Neural cell (in vitro differentiated cells): ENCODE results near the gene NHERF1. TPM values are rescaled to one million over a fixed set of nuclear protein-coding genes. Genes with fewer than 3 reads are reported as not detected.

Source experiments
- H2AFZ ChIP-seq: fragments of 200-600, 300-800 bp; sonication (generic), shearing (Covaris generic); 2 replicates; pipeline ENCODE4 v1.6.0; 2014; ENCODE audit warnings: low read depth, mild to moderate bottlenecking, antibody characterized with exemption, low read length, moderate library complexity
- H3F3A ChIP-seq: fragments of 200-600 bp; shearing (Covaris generic); 2 replicates; pipeline ENCODE4 v1.6.1; 2016; ENCODE audit warnings: mild to moderate bottlenecking, moderate library complexity, mixed read lengths, antibody characterized with exemption, low read length; ENCODE audit not compliant: insufficient read depth, poor library complexity, severe bottlenecking
- H3K27ac ChIP-seq: fragments of 200-600, 300-800 bp; sonication (generic), shearing (Covaris generic); 2 replicates; pipeline ENCODE4 v1.5.1; 2014; ENCODE audit warnings: mild to moderate bottlenecking, low read length, moderate library complexity
- H3K27me3 ChIP-seq: fragments of 300-800, 200-600 bp; sonication (generic), shearing (Covaris generic); 2 replicates; pipeline ENCODE4 v1.6.0; 2014; ENCODE audit warnings: mild to moderate bottlenecking, low read depth, low read length, moderate library complexity; ENCODE audit not compliant: insufficient read depth
- H3K36me3 ChIP-seq: fragments of 300-800, 200-600 bp; sonication (generic), shearing (Covaris generic); 2 replicates; pipeline ENCODE4 v1.5.1; 2014; ENCODE audit warnings: mild to moderate bottlenecking, antibody characterized with exemption, low read length, moderate library complexity; ENCODE audit not compliant: insufficient read depth
- H3K4me2 ChIP-seq: fragments of 300-800, 200-600 bp; sonication (generic), shearing (Covaris generic); 2 replicates; pipeline ENCODE4 v1.6.0; 2014; ENCODE audit warnings: mild to moderate bottlenecking, low read length
- H3K4me3 ChIP-seq: fragments of 300-800, 200-600 bp; sonication (generic), shearing (Covaris generic); 2 replicates; pipeline ENCODE4 v1.5.1; 2014; ENCODE audit warnings: mild to moderate bottlenecking, low read length, moderate library complexity
- H3K79me2 ChIP-seq: fragments of 200-600 bp; shearing (Covaris generic); replicated peaks from 2 replicates; pipeline ENCODE4 v1.6.0; 2014; ENCODE audit warnings: mild to moderate bottlenecking, low read length, moderate library complexity; ENCODE audit not compliant: insufficient read depth
- H3K9ac ChIP-seq: fragments of 300-800, 200-600 bp; sonication (generic), shearing (Covaris generic); 2 replicates; pipeline ENCODE4 v1.6.1; 2016; ENCODE audit warnings: mild to moderate bottlenecking, low read length, mixed read lengths
- H3K9me2 ChIP-seq: fragments of 200-600 bp; shearing (Covaris generic); 2 replicates; pipeline ENCODE4 v1.6.1; 2016; ENCODE audit warnings: mild to moderate bottlenecking, low read length, mixed read lengths; ENCODE audit not compliant: insufficient read depth
- H3K9me3 ChIP-seq: fragments of 200-600, 300-800 bp; sonication (generic), shearing (Covaris generic); 2 replicates; pipeline ENCODE4 v1.6.1; 2016; ENCODE audit warnings: mild to moderate bottlenecking, mixed run types, low read length, moderate library complexity, mixed read lengths
- H4K20me1 ChIP-seq: fragments of 200-600 bp; shearing (Covaris generic); 2 replicates; pipeline ENCODE4 v1.6.1; 2016; ENCODE audit warnings: mild to moderate bottlenecking, mixed run types; ENCODE audit not compliant: insufficient read depth
- EP300 ChIP-seq: fragments of 450-650 bp; conservative IDR thresholded peaks from 2 replicates; pipeline ENCODE4 v1.6.1; 2014; ENCODE audit warnings: antibody characterized with exemption, mild to moderate bottlenecking, moderate library complexity; ENCODE audit not compliant: poor library complexity, severe bottlenecking
- EZH2 ChIP-seq: fragments of 200-600, 300-800 bp; shearing (Covaris generic), sonication (generic); IDR thresholded peaks from 2 replicates; pipeline ENCODE4 v1.6.1; 2014; ENCODE audit warnings: antibody characterized with exemption, low read length, borderline replicate concordance, mild to moderate bottlenecking; ENCODE audit not compliant: insufficient read depth, poor library complexity, severe bottlenecking
- MXI1 ChIP-seq: fragments of 450-650 bp; conservative IDR thresholded peaks from 2 replicates; pipeline ENCODE4 v1.6.1; 2014; ENCODE audit warnings: antibody characterized with exemption, mild to moderate bottlenecking; ENCODE audit not compliant: poor library complexity, severe bottlenecking
- POLR2AphosphoS5 ChIP-seq: IDR thresholded peaks from 2 replicates; pipeline ENCODE4 v1.6.1; 2012
- RAD21 ChIP-seq: fragments of 450-650 bp; conservative IDR thresholded peaks from 2 replicates; pipeline ENCODE4 v1.6.1; 2014; ENCODE audit warnings: antibody characterized with exemption, mild to moderate bottlenecking, moderate library complexity
- SMC3 ChIP-seq: fragments of 450-650 bp; conservative IDR thresholded peaks from 2 replicates; pipeline ENCODE4 v1.6.1; 2014; ENCODE audit warnings: antibody characterized with exemption, mild to moderate bottlenecking, moderate library complexity; ENCODE audit not compliant: poor library complexity
- polyA plus RNA-seq: library from polyadenylated mRNA; depleted of rRNA; stranded (reverse); fragments of >200 nt; gene quantifications from 2 replicates; pipeline ENCODE4 v1.2.3, GENCODE V29; 2014
- TF ChIP-seq, protein P1 (sequence below): fragments of 450-650 bp; IDR thresholded peaks from 2 replicates; pipeline ENCODE4 v1.5.1; 2014; ENCODE audit warnings: antibody characterized with exemption, mild to moderate bottlenecking, moderate library complexity; ENCODE audit not compliant: poor library complexity, severe bottlenecking

Gene NHERF1
- polyA plus RNA-seq, 1 donor from 2014 or later = 0.51 TPM

DNA sequence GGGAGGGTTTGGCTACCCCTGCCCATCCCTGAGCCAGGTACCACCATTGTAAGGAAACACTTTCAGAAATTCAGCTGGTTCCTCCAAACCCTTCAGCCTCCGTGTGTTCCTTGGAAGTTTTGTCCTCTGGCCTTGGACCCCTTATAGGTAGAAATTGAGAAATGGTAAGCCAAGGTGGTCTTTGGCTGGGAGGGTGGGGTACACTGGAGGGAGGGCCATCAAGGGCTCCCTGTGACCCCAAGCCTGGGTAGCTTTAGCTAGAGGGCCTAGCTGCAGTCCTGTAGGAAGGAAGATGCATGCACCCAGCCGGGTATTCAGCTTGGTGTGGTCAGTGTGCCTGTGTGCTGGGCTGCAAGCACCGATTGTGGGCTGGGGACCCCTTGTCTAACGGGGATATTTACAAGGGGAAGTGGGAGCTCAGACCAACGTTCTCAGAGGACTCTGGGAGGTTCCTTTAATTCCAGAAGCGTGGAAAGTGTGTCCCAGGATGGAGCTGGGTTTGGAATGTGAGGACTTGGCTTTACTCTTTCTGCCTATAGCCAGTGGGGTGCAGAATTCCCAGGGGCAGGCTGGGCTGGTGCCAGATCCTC is 20.9 kb downstream of the NHERF1 start:
- Histone ChIP-seq H3K9me2 (no peaks in the 10 kb centered on the region), H3K9ac (no peak overlapping the region), H3K27me3 (no peaks in the 10 kb centered on the region), H2AFZ (no peak overlapping the region), H4K20me1 (no peaks in the 10 kb centered on the region), H3F3A (no peaks in the 10 kb centered on the region), H3K79me2 (no peaks in the 10 kb centered on the region), H3K4me3 (no peak overlapping the region), H3K27ac (no peak overlapping the region), H3K9me3 (no peaks in the 10 kb centered on the region), H3K36me3 (peaks cover 7% of the 10 kb centered on the region), H3K4me2 (no peak overlapping the region)
- TF ChIP-seq SMC3 (no peak), EZH2 (no peak), RAD21 (no peak), MXI1 (no peak)
- TF ChIP-seq, protein P1, sequence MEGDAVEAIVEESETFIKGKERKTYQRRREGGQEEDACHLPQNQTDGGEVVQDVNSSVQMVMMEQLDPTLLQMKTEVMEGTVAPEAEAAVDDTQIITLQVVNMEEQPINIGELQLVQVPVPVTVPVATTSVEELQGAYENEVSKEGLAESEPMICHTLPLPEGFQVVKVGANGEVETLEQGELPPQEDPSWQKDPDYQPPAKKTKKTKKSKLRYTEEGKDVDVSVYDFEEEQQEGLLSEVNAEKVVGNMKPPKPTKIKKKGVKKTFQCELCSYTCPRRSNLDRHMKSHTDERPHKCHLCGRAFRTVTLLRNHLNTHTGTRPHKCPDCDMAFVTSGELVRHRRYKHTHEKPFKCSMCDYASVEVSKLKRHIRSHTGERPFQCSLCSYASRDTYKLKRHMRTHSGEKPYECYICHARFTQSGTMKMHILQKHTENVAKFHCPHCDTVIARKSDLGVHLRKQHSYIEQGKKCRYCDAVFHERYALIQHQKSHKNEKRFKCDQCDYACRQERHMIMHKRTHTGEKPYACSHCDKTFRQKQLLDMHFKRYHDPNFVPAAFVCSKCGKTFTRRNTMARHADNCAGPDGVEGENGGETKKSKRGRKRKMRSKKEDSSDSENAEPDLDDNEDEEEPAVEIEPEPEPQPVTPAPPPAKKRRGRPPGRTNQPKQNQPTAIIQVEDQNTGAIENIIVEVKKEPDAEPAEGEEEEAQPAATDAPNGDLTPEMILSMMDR = no peak

- Histone ChIP-seq H3K9ac (no peak overlapping the region), H3F3A (no peaks in the 10 kb centered on the region), H3K4me2 (no peak overlapping the region), H2AFZ (no peak overlapping the region), H3K9me2 (no peaks in the 10 kb centered on the region), H3K9me3 (no peaks in the 10 kb centered on the region), H3K27me3 (no peaks in the 10 kb centered on the region), H3K36me3 (peaks cover 7% of the 10 kb centered on the region), H4K20me1 (no peaks in the 10 kb centered on the region), H3K27ac (no peak overlapping the region), H3K4me3 (no peak overlapping the region), H3K79me2 (no peaks in the 10 kb centered on the region)
- TF ChIP-seq POLR2AphosphoS5 (no peak), SMC3 (no peak), EP300 (no peak), RAD21 (no peak), EZH2 (no peak), MXI1 (no peak)
- TF ChIP-seq, protein P1 = no peak
Observed at GRCh38 chr17:74769856-74770497, 21.5 kb downstream of the NHERF1 start.
